GM12878 (cell line): ENCODE data around the gene MAGI1. TPM values are rescaled to one million over a fixed set of nuclear protein-coding genes. Genes with fewer than 3 reads are reported as not detected.

ENCODE experiments used
- ATAC-seq: fragments of 200-7000 bp; cut with Tn5 transposase; 3 replicates; pipeline ENCODE4 v1.9.1; 2020; ENCODE audit warnings: mild to moderate bottlenecking, moderate library complexity
- BruUV-seq: library from RNA; stranded (reverse); fragments of 400-500 nt; replicated peaks from 2 replicates; lab custom pipeline; 2021; lab: Mats Ljungman, UMichigan
- CTCF ChIA-PET: fragments of 300-600 bp; sonication (Branson Sonifier 250); formaldehyde crosslinking; extraction: SDS; loops from one replicate; lab custom pipeline; 2021; ENCODE audit warnings: inconsistent platforms; lab: Yijun Ruan, JAX
- POLR2A ChIA-PET: fragments of 350-600 bp; formaldehyde crosslinking; extraction: SDS; loops from one replicate; lab custom pipeline; 2021; ENCODE audit warnings: inconsistent platforms; lab: Charles Lee
- RAD21 ChIA-PET: fragments of 300-600 bp; sonication (Branson Sonifier 250); formaldehyde crosslinking; loops from one replicate; lab custom pipeline; 2023; ENCODE audit warnings: antibody characterized with exemption; ENCODE audit not compliant: unreplicated experiment; lab: Charles Lee
- SMC1A ChIA-PET: fragments of 300-600 bp; sonication (Branson Sonifier 250); formaldehyde crosslinking; loops from one replicate; lab custom pipeline; 2023; ENCODE audit not compliant: unreplicated experiment, uncharacterized antibody; lab: Charles Lee
- DNase-seq: peaks from one replicate; pipeline ENCODE4 v3.0.0-alpha.2; 2011; ENCODE audit warnings: low read depth, low spot score
- FAIRE-seq: peaks from 3 replicates; lab custom pipeline; 2011; peaks lifted over from hg19 to GRCh38; lab: Jason Lieb, UNC
- H2AFZ ChIP-seq: 2 replicates; pipeline ENCODE4 v1.6.0; 2011; ENCODE audit warnings: low read depth, low read length, control low read depth; ENCODE audit not compliant: control insufficient read depth
- H3K27ac ChIP-seq: 2 replicates; pipeline ENCODE4 v1.5.1; 2011; ENCODE audit warnings: control low read depth; ENCODE audit not compliant: control insufficient read depth, insufficient read depth
- H3K27me3 ChIP-seq, 2 experiments: replicated peaks in 1 of 2; 2 replicates each; pipeline versions ENCODE4 v1.6.0 to v1.6.1; 2011; ENCODE audit warnings: low read length in 1 of 2; ENCODE audit not compliant: control insufficient read depth in 2 of 2, insufficient read depth in 2 of 2
- H3K36me3 ChIP-seq, 2 experiments: 2 replicates each; pipeline ENCODE4 v1.5.1; 2011; ENCODE audit warnings: low read length in 1 of 2; ENCODE audit not compliant: control insufficient read depth in 2 of 2, insufficient read depth in 2 of 2
- H3K4me1 ChIP-seq: 2 replicates; pipeline ENCODE4 v1.6.1; 2011; ENCODE audit warnings: mild to moderate bottlenecking, low read length, moderate library complexity, mixed read lengths; ENCODE audit not compliant: control insufficient read depth, insufficient read depth
- H3K4me2 ChIP-seq: 2 replicates; pipeline ENCODE4 v1.6.0; 2011; ENCODE audit warnings: control low read depth; ENCODE audit not compliant: control insufficient read depth, insufficient read depth
- H3K4me3 ChIP-seq: fragments of 200-600 bp; sonication (generic); 2 replicates; pipeline ENCODE4 v1.5.1; 2016
- H3K79me2 ChIP-seq: 2 replicates; pipeline ENCODE4 v1.6.0; 2011; ENCODE audit warnings: low read length; ENCODE audit not compliant: control insufficient read depth, insufficient read depth
- H3K9ac ChIP-seq: 2 replicates; pipeline ENCODE4 v1.8.0; 2011; ENCODE audit warnings: low read length, control low read depth, mixed read lengths; ENCODE audit not compliant: control insufficient read depth, insufficient read depth
- H3K9me3 ChIP-seq: replicated peaks from 3 replicates; pipeline ENCODE4 v1.5.1; 2011; ENCODE audit warnings: mild to moderate bottlenecking, low read length; ENCODE audit not compliant: control insufficient read depth, insufficient read depth
- H4K20me1 ChIP-seq: 2 replicates; pipeline ENCODE4 v1.6.0; 2011; ENCODE audit not compliant: control insufficient read depth, insufficient read depth
- BRCA1 ChIP-seq: IDR thresholded peaks from 2 replicates; pipeline ENCODE4 v1.6.1; 2011; ENCODE audit warnings: low read depth, low read length, improper control_type of control experiment
- MEF2B ChIP-seq: fragments of 450-650 bp; IDR thresholded peaks from 2 replicates; pipeline ENCODE4 v1.6.1; 2018; ENCODE audit warnings: mild to moderate bottlenecking, moderate library complexity; ENCODE audit not compliant: partially characterized antibody, poor library complexity, severe bottlenecking
- NBN ChIP-seq: fragments of 450-650 bp; IDR thresholded peaks from 2 replicates; pipeline ENCODE4 v1.6.1; 2016
- NR2C1 ChIP-seq: fragments of 450-650 bp; IDR thresholded peaks from 2 replicates; pipeline ENCODE4 v1.6.1; 2017; ENCODE audit warnings: antibody characterized with exemption, mild to moderate bottlenecking, moderate library complexity
- SIN3A ChIP-seq: IDR thresholded peaks from 2 replicates; pipeline ENCODE4 v1.6.1; 2012; ENCODE audit warnings: low read depth, low read length, improper control_type of control experiment
- SMAD1 ChIP-seq: fragments of 450-650 bp; IDR thresholded peaks from 2 replicates; pipeline ENCODE4 v1.6.1; 2018; ENCODE audit warnings: mild to moderate bottlenecking, low read depth; ENCODE audit not compliant: partially characterized antibody
- SPI1 ChIP-seq: IDR thresholded peaks from 2 replicates; pipeline ENCODE4 v1.6.1; 2011; ENCODE audit warnings: low read depth, mild to moderate bottlenecking, low read length, moderate library complexity, borderline replicate concordance; ENCODE audit not compliant: insufficient read depth
- SRF ChIP-seq, 2 experiments: IDR thresholded peaks; 2 replicates each; pipeline ENCODE4 v1.6.1; 2011; ENCODE audit warnings: low read depth in 2 of 2, low read length in 2 of 2, mild to moderate bottlenecking in 1 of 2, moderate library complexity in 1 of 2
- WGBS: methylation state at CpG from one replicate; pipeline ENCODE4 v1.1.6; 2016; ENCODE audit warnings: low lambda C conversion rate; ENCODE audit not compliant: insufficient replicate concordance, insufficient coverage; ENCODE audit errors: missing lambda C conversion rate; 5-methylcytosine and 5-hydroxymethylcytosine counted together
- in situ Hi-C: fragments of 300-500 bp; cut with MboI; formaldehyde crosslinking; loops from 9 replicates; pipeline ENCODE4 v1.14.3; 2018; ENCODE audit warnings: mixed read lengths
- intact Hi-C: fragments of 100-400 bp; cut with micrococcal nuclease; formaldehyde crosslinking; loops from one replicate; pipeline ENCODE4 v1.14.2; 2022; ENCODE audit not compliant: unreplicated experiment
- polyA plus RNA-seq, 11 experiments: library from polyadenylated mRNA; depleted of rRNA in 4 of 11; unstranded in 6 of 11; stranded (reverse) in 5 of 11; fragments of >200 nt; fragmentation: Nextera tagmentation in 4 of 11; fragmentation: Illumina TruSeq in 1 of 11; extraction: Ambion mirVana in 4 of 11; extraction: Trizol in 1 of 11; gene quantifications; 1 replicate in 1 of 11; 2 replicates in 10 of 11; pipeline versions ENCODE4 v1.2.1 to v1.2.3, GENCODE V29; 2011 to 2016; ENCODE audit warnings: inconsistent platforms in 2 of 11, missing spikeins in 2 of 11, low read depth in 1 of 11
- total RNA-seq, 4 experiments: library from RNA; depleted of rRNA in 3 of 4; stranded (reverse); fragments of >200 nt in 3 of 4; fragmentation: Illumina TruSeq in 1 of 4; extraction: Trizol in 1 of 4; gene quantifications; 2 replicates each; pipeline versions ENCODE4 v1.2.1 to v1.2.3, GENCODE V29; 2013 to 2021
- TF ChIP-seq, protein P1 (sequence below): IDR thresholded peaks from 2 replicates; pipeline ENCODE4 v1.6.1; 2011; ENCODE audit warnings: low read depth, low read length, improper control_type of control experiment, borderline replicate concordance
- TF ChIP-seq, protein P2 (sequence below): fragments of 450-650 bp; IDR thresholded peaks from 2 replicates; pipeline ENCODE4 v1.6.1; 2017; ENCODE audit warnings: mild to moderate bottlenecking, moderate library complexity

MAGI1 gene
- total and polyA plus RNA-seq, 10 of the 15 experiments (the other 5 are each of a cell fraction or from before 2014, with no cell fraction given), result 0.02 to 3.3 (median 0.29) TPM; not detected in 1

DNA sequence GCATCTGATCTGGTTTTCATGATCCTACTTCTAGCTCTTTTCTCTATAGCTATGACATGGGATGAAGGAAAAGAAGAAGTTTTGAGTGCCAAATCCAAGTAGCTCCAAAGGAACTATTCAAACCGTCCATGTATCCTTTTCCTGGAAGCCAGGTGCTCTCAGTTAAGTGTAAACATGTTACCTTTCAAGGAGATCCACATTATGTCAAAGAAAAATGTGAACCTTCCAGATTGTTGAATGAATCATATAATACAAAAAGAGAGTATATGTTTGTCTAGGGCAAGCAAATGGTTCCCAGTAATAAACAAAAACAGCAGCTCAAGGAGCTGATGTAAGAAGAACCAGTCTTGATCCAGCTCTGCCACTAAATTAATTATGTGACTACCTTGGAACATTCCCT, 534.9 kb downstream of the MAGI1 start:
- POLR2A ChIA-PET, result no interaction called here
- no peaks in the 10 kb centered on the region for H3K4me1 ChIP-seq
- no TSS peak for BruUV-seq
- intact Hi-C loops (no loop called here), in situ Hi-C loops (no loop called here)
- CTCF ChIA-PET, result no interaction called here
- WGBS, result 0% methylated on average over 1 of the region's 1 CpG
- RAD21 ChIA-PET, result no interaction called here
- no peak overlapping the region for H3K27ac ChIP-seq
- H3K9me3 ChIP-seq, result no peaks in the 10 kb centered on the region
- no peaks in the 10 kb centered on the region for H3K79me2 ChIP-seq
- no peak overlapping the region for H2AFZ ChIP-seq
- H3K27me3 ChIP-seq, result no peaks in the 10 kb centered on the region
- FAIRE-seq (no peak), ATAC-seq (no peak), DNase-seq (no peak)
- SMC1A ChIA-PET, result no interaction called here
- H3K9ac ChIP-seq, result no peak overlapping the region
- H3K36me3 ChIP-seq, result no peaks in the 10 kb centered on the region
- H3K4me2 ChIP-seq, result no peak overlapping the region
- no peak overlapping the region for H3K4me3 ChIP-seq
- no peaks in the 10 kb centered on the region for H4K20me1 ChIP-seq
- TF ChIP-seq NR2C1 (no peak), NBN (no peak), BRCA1 (no peak), SPI1 (no peak), SIN3A (no peak), SMAD1 (no peak), SRF (IDR thresholded peaks at IDR 0.05; ENCODE audit: low read depth in 2 of 2, low read length in 2 of 2) (no peak), MEF2B (no peak)
- TF ChIP-seq, protein P1, sequence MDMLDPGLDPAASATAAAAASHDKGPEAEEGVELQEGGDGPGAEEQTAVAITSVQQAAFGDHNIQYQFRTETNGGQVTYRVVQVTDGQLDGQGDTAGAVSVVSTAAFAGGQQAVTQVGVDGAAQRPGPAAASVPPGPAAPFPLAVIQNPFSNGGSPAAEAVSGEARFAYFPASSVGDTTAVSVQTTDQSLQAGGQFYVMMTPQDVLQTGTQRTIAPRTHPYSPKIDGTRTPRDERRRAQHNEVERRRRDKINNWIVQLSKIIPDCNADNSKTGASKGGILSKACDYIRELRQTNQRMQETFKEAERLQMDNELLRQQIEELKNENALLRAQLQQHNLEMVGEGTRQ, result no peak
- TF ChIP-seq, protein P2, sequence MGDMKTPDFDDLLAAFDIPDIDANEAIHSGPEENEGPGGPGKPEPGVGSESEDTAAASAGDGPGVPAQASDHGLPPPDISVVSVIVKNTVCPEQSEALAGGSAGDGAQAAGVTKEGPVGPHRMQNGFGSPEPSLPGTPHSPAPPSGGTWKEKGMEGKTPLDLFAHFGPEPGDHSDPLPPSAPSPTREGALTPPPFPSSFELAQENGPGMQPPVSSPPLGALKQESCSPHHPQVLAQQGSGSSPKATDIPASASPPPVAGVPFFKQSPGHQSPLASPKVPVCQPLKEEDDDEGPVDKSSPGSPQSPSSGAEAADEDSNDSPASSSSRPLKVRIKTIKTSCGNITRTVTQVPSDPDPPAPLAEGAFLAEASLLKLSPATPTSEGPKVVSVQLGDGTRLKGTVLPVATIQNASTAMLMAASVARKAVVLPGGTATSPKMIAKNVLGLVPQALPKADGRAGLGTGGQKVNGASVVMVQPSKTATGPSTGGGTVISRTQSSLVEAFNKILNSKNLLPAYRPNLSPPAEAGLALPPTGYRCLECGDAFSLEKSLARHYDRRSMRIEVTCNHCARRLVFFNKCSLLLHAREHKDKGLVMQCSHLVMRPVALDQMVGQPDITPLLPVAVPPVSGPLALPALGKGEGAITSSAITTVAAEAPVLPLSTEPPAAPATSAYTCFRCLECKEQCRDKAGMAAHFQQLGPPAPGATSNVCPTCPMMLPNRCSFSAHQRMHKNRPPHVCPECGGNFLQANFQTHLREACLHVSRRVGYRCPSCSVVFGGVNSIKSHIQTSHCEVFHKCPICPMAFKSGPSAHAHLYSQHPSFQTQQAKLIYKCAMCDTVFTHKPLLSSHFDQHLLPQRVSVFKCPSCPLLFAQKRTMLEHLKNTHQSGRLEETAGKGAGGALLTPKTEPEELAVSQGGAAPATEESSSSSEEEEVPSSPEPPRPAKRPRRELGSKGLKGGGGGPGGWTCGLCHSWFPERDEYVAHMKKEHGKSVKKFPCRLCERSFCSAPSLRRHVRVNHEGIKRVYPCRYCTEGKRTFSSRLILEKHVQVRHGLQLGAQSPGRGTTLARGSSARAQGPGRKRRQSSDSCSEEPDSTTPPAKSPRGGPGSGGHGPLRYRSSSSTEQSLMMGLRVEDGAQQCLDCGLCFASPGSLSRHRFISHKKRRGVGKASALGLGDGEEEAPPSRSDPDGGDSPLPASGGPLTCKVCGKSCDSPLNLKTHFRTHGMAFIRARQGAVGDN, result no peak
